HEK293 (cell line): ENCODE results near the gene CMIP.
A peak's percentile ranks its signal among the peaks of the same experiment; 100 is the strongest.

Experiments used
- CTCF ChIA-PET: fragments of 350-600 bp; formaldehyde crosslinking; extraction: SDS; loops from one replicate; lab custom pipeline; 2021; ENCODE audit warnings: antibody characterized with exemption; lab: Yijun Ruan, JAX
- POLR2A ChIA-PET: fragments of 300-600 bp; formaldehyde crosslinking; extraction: SDS; loops from one replicate; lab custom pipeline; 2020; ENCODE audit warnings: antibody characterized with exemption, inconsistent platforms; lab: Yijun Ruan, JAX
- H3K27ac ChIP-seq: fragments of 200-500 bp; sonication (Bioruptor generic); 2 replicates; pipeline ENCODE4 v1.5.1; 2014; ENCODE audit warnings: low read depth, low read length, control low read depth, inconsistent platforms; ENCODE audit errors: extremely low read depth
- H3K36me3 ChIP-seq, 2 experiments: fragments of 200-500 bp in 1 of 2; sonication (Bioruptor generic) in 1 of 2; 1 replicate in 1 of 2; 2 replicates in 1 of 2; pipeline ENCODE4 v1.5.1; 2014 to 2017; ENCODE audit warnings: inconsistent platforms in 2 of 2, low read length in 2 of 2; ENCODE audit not compliant: control insufficient read depth in 2 of 2, insufficient read depth in 1 of 2
- H3K4me1 ChIP-seq: fragments of 200-500 bp; sonication (Bioruptor generic); 2 replicates; pipeline ENCODE4 v1.5.1; 2014; ENCODE audit warnings: mild to moderate bottlenecking, low read length, inconsistent platforms; ENCODE audit not compliant: control insufficient read depth, insufficient read depth
- H3K4me3 ChIP-seq: 2 replicates; pipeline ENCODE4 v1.5.1; 2011; ENCODE audit warnings: low read depth, mild to moderate bottlenecking, control low read depth, low read length, moderate library complexity
- H3K9me3 ChIP-seq: fragments of 200-500 bp; sonication (Bioruptor generic); 2 replicates; pipeline ENCODE4 v1.5.1; 2014; ENCODE audit warnings: low read depth, low read length, inconsistent platforms; ENCODE audit not compliant: control insufficient read depth, insufficient read depth
- CTCF ChIP-seq: fragments of 450-650 bp; formaldehyde crosslinking; IDR thresholded peaks from 2 replicates; pipeline ENCODE4 v1.5.1; 2016; ENCODE audit warnings: missing biosample characterization, missing genetic modification characterization
- FEZF1 ChIP-seq: fragments of 450-650 bp; formaldehyde crosslinking; IDR thresholded peaks from 2 replicates; pipeline ENCODE4 v1.5.1; 2016; ENCODE audit warnings: missing biosample characterization, missing genetic modification characterization
- ZIC2 ChIP-seq: fragments of 450-650 bp; formaldehyde crosslinking; IDR thresholded peaks from 2 replicates; pipeline ENCODE4 v1.5.1; 2016; ENCODE audit warnings: missing biosample characterization, missing genetic modification characterization
- ZNF155 ChIP-seq: fragments of 450-650 bp; formaldehyde crosslinking; IDR thresholded peaks from 2 replicates; pipeline ENCODE4 v1.5.1; 2016; ENCODE audit warnings: missing biosample characterization, missing genetic modification characterization
- ZNF184 ChIP-seq: fragments of 450-650 bp; IDR thresholded peaks from 2 replicates; pipeline ENCODE4 v1.5.1; 2018; ENCODE audit warnings: missing biosample characterization, mild to moderate bottlenecking, missing genetic modification characterization
- ZNF274 ChIP-seq, 2 experiments: fragments of 200-500 bp in 1 of 2; fragments of 450-650 bp in 1 of 2; sonication (Bioruptor generic) in 1 of 2; formaldehyde crosslinking in 1 of 2; IDR thresholded peaks; 2 replicates each; pipeline versions ENCODE4 v1.5.1 to v1.6.1; 2014 to 2016; ENCODE audit warnings: borderline replicate concordance in 1 of 2, inconsistent platforms in 1 of 2, low read length in 1 of 2, missing biosample characterization in 1 of 2, missing genetic modification characterization in 1 of 2
- ZNF324 ChIP-seq: fragments of 450-650 bp; formaldehyde crosslinking; IDR thresholded peaks from 2 replicates; pipeline ENCODE4 v1.5.1; 2016; ENCODE audit warnings: missing biosample characterization, missing genetic modification characterization
- ZNF354C ChIP-seq: fragments of 450-650 bp; formaldehyde crosslinking; IDR thresholded peaks from 2 replicates; pipeline ENCODE4 v1.5.1; 2016; ENCODE audit warnings: missing biosample characterization, missing genetic modification characterization, low read depth, borderline replicate concordance
- ZNF449 ChIP-seq: fragments of 450-650 bp; formaldehyde crosslinking; IDR thresholded peaks from 2 replicates; pipeline ENCODE4 v1.5.1; 2017; ENCODE audit warnings: missing biosample characterization, mild to moderate bottlenecking, missing genetic modification characterization, moderate library complexity
- ZNF658 ChIP-seq: fragments of 450-650 bp; formaldehyde crosslinking; IDR thresholded peaks from 2 replicates; pipeline ENCODE4; 2016; ENCODE audit warnings: missing biosample characterization, missing genetic modification characterization
- ZNF670 ChIP-seq: fragments of 450-650 bp; formaldehyde crosslinking; IDR thresholded peaks from 2 replicates; pipeline ENCODE4 v1.5.1; 2016; ENCODE audit warnings: missing biosample characterization, missing genetic modification characterization, low read depth
- ZNF791 ChIP-seq: fragments of 450-650 bp; formaldehyde crosslinking; IDR thresholded peaks from 2 replicates; pipeline ENCODE4 v1.5.1; 2016; ENCODE audit warnings: missing biosample characterization, missing genetic modification characterization
- ZSCAN23 ChIP-seq: fragments of 450-650 bp; formaldehyde crosslinking; IDR thresholded peaks from 2 replicates; pipeline ENCODE4 v1.5.1; 2016; ENCODE audit warnings: missing biosample characterization, missing genetic modification characterization

Gene CMIP

GRCh38 chr16:81678326-81679095 is 233.9 kb downstream of the CMIP start:
- CTCF ChIA-PET: no interaction called here

GRCh38 chr16:81679721-81680430 is 235.3 kb downstream of the CMIP start:
- Histone ChIP-seq H3K4me3 (no peak overlapping the region), H3K27ac (no peak overlapping the region), H3K36me3 (peaks cover 0 to 34% of the 10 kb centered on the region in 2 experiments; a peak in 2 of 3 replicates), H3K9me3 (no peaks in the 10 kb centered on the region), H3K4me1 (no peaks in the 10 kb centered on the region)
- ChIA-PET CTCF (interaction anchor here (0.6 kb wide), 1 partner anchor 42 kb away, joined by 3 read pairs; no protein-coding TSS in a partner anchor), POLR2A (no interaction called here)
- TF ChIP-seq ZNF274 (IDR thresholded peaks at IDR 0.05; ENCODE audit: low read length) (no peak), ZNF274 (tag by site-specific recombination; IDR thresholded peaks at IDR 0.05; ENCODE audit: borderline replicate concordance) (no peak), ZIC2 (peak; percentile 17; the same call in 1 of the 2 replicates)

More at GRCh38 chr16:81678326-81679095, 233.9 kb downstream of the CMIP start:
- Histone ChIP-seq H3K27ac (no peak overlapping the region), H3K36me3 (peaks cover 0 to 41% of the 10 kb centered on the region in 2 experiments; a peak in 2 of 3 replicates), H3K4me1 (no peaks in the 10 kb centered on the region), H3K4me3 (no peak overlapping the region), H3K9me3 (no peaks in the 10 kb centered on the region)
- TF ChIP-seq CTCF (tag by site-specific recombination) (no peak), ZNF184 (tag by site-specific recombination) (no peak), ZSCAN23 (no peak), ZNF155 (no peak), ZNF449 (tag by site-specific recombination) (0 out of 2 replicates have a peak, but pooled peaks have one; percentile 37), ZNF324 (no peak), ZNF658 (tag by site-specific recombination) (no peak), ZNF670 (no peak), FEZF1 (no peak)
- POLR2A ChIA-PET: interaction anchor here (0.5 kb wide), 1 partner anchor 39 kb away, joined by 4 read pairs; no protein-coding TSS in a partner anchor

DNA sequence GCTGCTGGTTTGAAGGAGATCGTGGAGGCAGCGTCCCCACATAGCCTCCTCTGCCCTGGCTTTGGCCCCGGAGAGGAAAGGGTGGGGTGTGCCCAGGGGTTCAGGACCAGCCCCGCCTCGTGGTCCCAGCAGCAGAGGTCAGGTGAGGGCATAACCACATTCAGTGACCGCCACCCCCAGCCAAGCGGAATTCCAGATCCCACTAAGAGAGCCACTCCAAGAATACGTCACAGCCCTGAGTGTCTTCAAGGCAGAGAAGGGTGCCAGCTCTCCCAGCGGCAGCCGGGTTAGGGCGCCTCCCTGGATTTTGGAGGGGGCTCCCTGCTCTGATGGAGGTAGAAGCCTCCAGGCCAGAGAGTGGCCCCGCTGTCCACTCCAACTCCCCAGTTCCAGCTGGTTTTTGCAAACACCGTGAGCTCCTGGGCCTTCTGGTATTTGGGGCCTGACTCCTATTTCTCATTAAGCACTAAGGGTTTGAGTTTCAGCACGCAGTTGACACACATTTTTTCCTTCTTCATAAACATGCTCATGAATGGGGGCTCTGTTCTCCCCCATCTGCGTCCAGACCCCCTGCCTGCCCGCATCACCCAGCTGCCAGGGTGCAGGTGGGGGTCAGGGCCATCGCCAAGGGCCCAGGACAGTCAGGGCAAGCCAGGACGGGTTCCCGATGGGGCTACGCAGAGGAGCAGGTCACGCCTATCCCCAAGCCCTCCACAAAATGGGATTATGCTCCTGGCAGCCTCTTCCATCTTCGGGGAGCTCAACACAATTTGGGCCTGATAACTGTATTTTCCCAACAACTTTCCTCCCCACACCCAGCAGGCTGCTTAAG is 236.1 kb downstream of the CMIP start:
- H3K4me3 ChIP-seq: no peak overlapping the region
- no peaks in the 10 kb centered on the region for H3K9me3 ChIP-seq
- H3K4me1 ChIP-seq: no peaks in the 10 kb centered on the region
- ChIA-PET CTCF (interaction anchor here (0.6 kb wide), 1 partner anchor 41 kb away, joined by 3 read pairs; no protein-coding TSS in a partner anchor), POLR2A (no interaction called here)
- H3K27ac ChIP-seq: no peak overlapping the region
- no peak for TF ChIP-seq ZNF324
- no peak for TF ChIP-seq ZNF354C
- TF ChIP-seq ZNF791 (tag by site-specific recombination): no peak
- TF ChIP-seq, all 188 proteins: peak for 0
- peaks cover 0 to 34% of the 10 kb centered on the region in 2 experiments; a peak in 2 of 3 replicates for H3K36me3 ChIP-seq
